Activated naive CD4-positive, alpha-beta T cell (primary cell): Measurements from ENCODE around the gene SPECC1.
"Not testable (repeated sequence)": the region's sequence is repeated elsewhere in the genome, so short reads cannot be mapped to it uniquely, and the experiment has no call there.

Experiments used
- DNase-seq, 4 experiments: peaks; one replicate each; lab custom pipeline; 2025; lab: John Stamatoyannopoulos, UW

The SPECC1 gene

DNA sequence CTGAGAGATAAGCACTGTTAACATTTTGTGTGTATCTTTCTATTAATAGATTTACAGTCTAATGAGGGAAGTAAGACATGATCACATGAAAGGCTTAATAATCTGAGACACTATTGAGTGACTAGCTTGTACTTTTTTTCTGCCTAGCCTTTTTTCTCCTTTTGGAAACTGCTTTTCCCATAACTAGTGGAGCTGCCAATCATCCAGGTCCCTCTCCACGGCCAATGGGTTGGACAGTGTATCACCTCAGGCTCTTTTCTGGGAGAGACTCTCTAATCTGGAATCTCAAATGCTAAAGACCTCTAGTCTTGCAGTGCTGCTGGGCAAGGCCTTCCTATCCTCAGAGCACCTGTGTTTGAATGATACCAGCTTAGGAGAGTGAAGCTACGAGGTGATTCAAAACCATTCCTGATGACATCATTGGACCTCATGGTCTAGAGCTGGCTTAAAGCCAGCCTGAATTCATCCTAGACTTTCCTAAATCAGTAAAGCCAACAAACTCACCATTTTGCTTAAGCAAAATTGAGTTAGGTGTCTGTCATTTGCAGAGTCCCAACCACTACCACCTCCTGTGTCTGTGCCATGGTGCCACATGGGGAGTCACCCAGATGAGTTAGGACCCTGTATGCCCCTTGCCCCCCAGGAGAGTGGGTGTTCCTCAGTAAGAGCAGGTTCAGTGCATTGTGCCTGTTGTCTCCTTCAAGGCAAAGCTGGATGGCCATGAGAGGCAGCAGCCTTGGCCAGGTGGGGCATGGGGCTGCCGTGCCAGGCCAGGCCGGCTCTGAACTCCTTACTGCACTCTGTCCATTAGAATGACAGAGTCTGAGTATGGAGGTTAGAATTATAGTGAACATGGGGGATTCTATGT lies 62.9 kb downstream of the SPECC1 start:
- no peak for DNase-seq

DNA sequence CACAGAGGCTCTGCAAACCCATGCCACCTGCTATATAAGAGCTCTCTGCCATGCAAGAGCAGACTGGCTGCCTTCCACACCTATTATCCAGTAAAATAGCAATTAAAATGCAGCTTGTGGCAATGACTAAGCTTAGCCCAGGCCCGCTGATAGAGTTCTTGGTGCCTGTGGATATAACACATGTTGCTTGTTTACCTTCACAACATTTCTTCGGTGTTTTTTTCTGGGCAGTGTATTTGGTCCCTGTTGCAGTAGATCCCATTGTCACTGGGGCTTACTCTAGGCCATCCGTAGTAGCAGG lies 63.5 kb downstream of the SPECC1 start:
- no peak for DNase-seq

DNA sequence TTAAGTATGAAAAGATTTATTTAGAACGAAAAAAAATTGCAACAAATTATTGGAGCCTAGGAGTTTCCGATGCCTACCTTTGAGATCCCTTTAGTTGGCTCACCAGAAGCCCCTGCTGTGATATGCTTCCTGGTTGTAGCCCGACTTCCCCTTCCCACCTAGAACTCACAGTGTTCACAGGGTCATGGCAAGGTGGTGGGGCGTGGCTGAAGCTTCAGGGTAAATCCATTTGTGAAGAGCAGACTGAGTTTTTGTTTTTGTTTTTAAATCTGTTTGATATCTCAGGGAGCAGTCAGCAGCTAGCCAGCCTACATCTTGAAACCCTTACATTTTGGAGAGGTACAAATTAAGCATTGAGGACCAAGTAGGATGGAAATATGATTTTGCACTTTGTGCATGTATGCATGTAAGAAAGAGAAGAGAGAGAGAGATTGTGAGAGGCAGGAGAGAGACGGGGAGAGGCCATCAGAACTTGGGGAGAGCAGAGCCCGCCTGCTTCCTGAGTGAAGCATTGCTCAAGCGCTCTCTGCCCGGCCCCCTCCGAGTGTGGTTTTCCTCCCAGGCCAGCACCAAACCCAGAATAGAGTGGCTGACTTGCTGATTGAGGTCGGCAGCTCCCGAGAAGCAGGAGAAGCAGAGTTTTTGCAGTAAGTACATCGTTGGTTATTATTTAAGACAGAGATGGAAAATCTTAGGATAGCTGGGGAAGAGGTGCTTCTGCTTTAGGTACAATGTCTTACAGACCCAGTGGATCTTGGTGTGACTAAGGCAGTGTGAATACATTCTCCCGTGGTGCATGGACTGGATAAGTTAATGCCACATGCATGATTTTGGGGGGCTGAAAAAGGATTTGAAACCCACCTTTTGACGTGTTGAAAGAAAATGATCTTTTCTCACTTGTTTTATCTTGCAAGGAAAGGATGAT lies 64.2 kb downstream of the SPECC1 start:
- peak in 1 of 4 experiments; percentile 14 for DNase-seq

DNA sequence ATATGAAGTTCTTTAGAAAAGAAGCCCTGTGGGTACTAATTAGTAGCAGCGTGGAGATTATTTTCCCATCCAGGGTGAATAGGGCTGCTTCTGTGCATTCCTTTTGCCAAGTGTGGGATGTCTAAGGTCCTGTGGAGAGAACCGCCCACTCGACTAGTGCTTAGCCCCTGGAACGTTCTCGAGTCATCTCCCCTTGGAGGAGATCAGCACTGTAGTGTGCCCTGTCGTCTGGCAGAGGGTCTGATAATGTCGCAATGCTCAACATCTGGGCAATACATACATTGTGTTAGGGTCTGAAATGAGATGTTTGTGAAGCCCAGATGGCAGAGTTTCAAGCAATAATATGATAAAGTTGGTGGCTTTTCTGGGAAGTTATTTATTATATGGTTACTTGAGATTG lies 64.8 kb downstream of the SPECC1 start:
- no peak for DNase-seq

DNA sequence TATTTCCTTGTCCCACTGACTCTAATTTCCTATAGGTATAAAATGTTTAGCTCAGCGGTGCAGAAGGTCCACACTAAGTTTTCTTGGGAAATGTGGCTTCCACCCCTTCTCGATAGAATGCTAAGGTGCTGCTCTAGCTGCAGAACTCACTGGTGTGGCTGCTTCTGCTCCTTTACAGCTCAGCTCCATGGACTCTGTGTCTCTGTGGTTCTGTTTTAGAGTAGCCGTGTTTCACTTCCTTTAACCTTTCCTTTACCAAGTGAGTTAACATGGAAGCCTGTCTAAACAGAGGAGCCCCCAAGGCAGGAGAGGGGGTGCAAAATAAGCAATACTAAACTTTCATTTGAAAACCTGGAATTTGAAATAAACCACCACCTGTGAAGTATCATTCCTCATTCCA lies 65.3 kb downstream of the SPECC1 start:
- no peak for DNase-seq

DNA sequence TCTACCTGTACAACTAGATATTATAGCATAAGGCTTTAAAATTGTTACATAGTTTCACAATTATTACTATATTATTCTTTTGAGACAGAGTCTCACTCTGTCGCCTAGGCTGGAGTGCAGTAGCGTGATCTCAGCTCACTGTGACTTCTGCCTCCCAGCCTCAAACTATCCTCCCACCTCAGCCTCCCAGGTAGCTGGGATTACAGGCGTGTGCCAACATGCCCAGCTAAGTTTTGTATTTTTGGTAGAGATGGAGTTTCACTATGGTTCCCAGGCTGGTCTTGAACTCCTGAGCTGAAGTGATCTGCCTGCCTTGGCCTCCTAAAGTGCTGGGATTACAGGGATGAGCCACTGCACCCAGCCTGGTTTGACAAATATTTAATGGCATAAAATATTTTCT lies 67.0 kb downstream of the SPECC1 start:
- DNase-seq = not testable (repeated sequence)

DNA sequence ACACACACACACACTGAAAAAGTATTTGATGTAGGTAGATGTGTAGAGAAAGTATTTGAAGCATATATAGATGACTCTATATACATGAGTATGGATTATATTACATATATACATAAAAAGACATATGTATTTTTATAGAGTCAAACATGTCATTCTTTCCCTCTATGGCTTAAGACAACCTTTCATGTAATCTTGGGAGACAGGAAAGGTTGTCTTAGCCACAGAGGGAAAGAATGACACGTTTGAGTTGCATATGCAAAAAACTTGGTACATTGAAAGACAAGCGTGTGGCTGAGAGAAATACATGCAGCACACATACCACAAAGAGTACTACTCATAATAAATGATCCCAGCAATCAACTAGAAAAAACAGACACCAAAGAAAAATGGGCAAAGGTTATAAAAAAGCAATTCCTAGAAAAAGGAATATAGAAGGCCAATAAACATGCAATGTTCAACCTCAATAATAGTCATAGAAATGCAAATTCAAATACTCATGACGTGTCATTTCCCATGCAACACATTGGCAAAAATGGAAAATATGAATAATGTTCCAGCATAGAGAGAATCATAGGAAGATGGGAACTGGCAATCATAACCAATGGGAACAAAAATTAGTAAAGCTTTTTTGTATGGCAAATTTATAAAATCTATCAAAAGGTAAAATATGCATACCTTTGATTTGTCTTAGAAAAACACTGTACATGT lies 69.0 kb downstream of the SPECC1 start:
- DNase-seq = no peak

DNA sequence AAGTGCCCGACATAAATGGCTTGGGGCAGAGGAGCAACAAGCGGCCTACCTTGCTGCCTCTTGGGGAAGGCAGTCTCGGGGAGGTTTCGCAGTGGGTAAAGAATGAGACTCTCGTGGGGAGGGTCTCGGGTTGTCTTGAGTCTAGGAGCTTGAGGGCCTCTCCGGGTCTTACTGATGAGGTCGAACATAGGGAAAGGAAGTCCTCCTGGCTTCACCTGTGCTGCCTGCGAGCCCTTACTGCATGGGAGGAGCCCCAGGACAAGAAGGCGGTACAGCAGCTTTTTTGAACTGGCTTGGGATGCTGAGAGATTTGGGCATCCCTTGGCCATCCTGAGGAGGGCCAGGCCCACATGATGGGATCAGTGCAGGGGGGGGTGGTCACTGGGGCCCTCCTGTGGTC lies 71.4 kb downstream of the SPECC1 start:
- no peak for DNase-seq

DNA sequence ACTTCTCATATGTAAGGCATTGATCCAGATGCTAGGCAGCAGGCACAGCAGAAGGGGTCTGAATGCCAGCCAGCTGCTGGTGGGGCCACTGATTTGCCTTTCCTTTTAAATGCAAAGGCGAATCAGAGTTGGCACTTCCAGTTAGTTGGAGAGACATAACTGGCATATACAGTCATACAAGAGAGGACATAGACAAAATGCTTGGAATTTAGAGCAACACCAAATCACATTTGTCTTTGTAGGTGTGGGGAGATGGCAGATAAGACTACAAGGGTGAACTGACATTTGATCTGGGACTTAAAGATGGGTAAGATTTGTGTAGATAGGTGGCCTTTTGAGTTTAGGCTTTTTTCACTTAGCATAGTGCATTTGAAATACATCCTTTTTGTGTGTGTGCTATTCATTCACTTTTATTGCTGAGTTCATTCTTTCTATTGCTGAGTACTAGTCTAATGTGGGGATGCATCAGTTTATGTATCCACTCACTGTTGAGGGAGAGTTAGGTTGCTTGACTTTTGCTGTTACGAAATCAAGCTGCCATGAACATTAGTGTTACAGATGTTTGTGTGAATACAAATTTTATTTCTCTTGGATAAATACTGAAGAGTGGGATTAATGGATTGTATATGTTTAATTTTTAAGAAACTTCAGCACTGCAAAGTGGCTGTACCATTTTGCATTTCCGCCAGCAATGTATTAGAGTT lies 74.1 kb downstream of the SPECC1 start:
- DNase-seq = no peak

DNA sequence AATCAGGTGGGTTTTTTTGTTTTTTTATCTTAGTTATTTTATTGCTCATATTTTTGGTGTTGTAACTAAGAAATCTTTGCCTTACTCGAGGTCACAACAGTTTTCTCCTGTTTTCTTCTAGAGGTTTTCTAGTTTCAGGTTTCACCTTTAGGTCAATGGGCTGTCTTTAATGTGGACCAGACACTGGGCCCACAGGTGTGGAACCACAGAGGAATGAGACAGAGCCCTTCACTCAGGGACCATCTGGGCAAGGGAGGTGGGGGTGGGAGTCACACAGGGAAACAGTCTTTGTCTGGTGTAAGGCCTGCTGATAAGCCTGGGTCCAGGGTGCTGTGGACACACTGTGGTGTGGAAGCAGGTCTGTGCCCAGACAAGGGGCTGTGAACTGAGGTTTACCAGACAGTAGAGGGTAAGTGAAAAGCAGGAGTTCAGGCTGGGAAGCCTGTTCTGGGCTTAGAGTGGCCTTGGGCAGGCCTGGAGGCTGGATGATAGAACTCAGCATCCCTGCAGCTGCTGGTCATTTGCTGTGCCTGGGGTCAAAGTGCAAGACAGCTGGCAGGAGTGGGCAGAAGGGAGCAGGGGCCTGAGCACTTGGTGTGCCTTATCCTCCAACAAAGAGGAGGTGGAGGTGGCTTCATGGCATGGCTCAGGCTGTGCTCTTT lies 75.6 kb downstream of the SPECC1 start:
- no peak for DNase-seq

DNA sequence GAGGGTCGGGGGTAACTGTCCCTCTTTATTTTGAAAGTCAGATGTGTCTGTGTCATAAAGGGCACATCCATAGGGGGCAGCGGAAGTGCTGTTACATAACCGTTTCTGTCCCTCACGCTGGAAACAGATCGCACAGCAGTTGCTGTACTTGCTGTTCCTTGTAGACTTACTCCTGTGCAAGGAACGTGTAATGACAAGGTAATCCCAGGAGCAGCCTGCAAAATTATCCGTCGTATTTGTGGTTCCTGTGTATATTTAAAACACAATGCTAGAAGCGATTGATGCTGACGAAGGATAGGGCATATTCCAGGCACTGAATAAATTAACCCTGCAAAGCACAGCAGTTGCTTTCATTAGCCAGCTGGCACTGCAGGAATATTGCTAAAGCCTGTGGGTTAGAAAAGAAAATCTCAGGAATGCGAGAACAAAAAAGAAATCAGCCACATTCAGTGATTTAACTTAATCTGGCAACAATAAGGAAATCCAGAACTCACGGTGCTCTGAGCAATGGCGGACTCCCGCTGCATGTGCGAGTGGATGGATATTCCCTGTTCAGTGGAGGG lies 76.2 kb downstream of the SPECC1 start:
- DNase-seq = no peak

DNA sequence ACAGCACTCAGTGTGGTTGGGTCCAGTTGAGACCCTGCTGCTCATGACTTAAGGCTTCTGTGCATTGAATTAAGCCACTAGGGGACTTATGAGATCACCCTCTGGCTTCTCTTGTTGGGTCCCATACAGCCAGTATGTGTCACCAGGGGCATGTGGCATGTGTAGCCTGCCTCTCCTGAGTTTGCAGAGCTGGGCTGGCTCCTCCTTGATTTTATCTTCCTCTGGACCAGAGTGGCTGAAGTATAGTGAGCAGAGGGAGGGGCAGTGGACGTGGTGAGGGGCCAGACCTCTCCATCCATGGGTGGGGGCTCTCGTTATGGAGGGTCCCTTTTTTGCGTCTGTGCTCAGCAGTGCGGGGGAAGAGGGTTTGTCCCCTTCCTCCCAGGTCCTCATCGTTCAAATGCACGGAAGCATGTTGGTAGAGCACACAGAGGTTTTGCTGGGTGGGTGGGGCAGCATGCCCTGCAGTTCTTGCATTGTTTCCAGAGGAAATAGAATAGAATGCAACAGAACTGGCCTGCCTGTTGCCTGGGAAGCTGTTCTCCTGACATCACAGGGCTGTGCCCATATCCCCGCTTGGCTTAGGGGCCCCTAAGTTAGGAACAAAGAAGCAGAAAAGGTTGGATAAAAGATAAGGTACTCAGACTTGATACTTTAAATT lies 77.4 kb downstream of the SPECC1 start:
- no peak for DNase-seq

DNA sequence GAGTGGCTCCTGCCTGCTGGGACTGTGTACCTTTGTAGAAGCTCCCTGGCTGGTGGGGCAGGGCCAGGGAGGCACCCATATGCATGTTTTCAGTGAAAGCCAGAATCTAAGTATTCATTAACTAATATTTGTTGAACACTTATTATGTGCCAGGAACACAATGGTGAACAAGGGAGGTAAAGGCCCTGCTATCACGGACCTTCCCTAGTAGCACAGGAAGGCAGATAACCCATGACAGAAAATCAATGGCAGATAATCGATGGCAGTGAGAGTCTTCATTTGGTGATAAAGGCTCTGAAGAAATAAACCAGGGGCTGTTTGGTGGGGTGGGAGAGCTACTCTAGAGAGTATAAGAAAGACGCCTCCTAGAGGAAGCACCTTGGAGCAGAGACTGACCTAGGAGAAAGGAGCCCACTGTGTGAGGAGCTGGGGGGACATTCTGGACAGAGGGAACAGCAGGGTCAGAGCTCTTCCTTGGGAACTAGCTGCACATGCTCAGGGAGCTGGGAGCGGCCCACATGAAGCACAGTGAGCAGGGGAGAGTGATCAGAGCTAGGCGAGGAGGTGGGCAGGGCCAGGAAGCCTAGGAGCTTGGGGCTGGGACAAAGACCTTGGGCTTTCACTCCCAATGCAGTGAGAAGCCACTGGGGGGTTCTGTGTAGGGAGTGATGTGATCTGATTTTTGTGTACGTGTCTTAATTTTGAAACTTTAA lies 78.5 kb downstream of the SPECC1 start:
- DNase-seq = no peak

DNA sequence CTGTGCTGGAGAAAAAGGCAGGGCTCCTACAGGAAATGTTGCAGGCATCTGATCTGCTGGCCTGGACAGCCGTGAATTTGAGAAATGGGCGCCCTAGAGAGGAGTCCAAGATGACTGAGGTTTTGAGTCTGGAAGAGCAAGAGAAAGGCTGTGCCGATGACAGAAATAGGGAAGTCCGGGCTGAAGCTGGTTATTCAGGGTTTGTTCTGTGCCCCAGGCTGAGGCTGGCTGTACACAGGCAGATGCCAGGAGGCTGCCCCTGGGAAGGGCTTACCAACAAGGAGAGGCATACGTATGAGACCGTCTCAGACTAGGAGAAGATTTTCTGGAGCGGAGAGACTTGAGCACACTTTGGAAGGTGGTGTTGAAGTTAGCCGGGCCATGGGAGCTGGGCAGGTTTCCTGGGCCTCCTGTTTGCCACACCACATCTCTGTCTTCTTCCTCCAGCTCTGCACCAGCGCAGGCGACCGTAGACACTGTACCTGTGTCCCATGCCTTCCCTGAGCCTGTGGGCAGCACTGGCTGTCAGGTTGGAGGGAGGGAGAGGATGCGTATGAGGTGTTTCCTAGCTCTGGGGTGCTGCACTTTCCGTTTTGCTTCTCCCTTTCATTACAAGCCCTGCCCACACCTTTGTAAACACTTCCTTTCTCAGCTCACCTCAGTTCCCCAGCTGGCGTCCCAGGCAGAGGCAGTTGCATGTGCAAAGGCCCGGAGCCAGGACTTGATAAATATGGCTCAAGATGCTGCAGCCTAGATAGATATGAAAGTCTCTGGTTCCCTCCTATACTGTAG lies 80.8 kb downstream of the SPECC1 start:
- DNase-seq = no peak

DNA sequence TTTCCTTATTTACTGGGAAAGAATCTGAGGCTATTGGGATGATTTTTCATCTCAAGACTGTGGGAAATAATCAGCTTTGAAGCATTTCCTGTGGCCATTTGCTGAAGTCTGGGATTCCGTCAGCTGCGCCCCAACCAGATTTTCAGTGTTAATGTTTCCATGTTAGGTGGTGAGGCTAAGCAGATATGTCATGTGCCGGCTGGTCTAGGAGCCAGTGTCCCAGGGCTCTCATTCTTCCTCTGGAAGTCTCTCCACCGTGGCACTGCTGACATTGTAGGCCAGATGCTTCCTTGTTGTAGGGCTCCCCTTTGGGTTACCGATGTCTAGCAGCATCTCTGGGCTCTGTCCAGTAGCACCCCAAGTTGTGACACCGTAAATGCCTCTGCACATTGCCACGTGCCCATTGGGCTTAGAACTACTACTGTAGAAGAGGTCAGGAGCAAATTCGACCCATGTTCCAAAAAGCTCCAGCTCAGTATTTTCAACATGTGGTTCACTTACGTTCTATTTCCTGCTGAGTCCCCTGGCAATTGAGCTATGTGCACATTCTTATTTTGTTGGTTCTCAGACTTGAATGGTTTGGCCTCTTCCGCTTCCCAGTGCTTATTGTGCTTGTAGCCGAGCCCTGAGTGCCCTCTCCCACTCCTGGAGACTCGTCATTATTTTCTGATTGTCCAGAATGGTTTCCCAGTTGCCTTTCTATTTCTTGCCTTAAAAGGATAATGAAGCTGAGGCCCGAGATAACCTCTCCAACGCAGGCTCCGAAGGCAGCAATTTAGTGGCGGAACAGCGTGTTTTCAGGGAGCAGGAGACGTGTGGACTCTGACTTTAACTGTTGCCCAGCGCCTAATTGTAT lies 82.2 kb downstream of the SPECC1 start:
- DNase-seq = no peak

DNA sequence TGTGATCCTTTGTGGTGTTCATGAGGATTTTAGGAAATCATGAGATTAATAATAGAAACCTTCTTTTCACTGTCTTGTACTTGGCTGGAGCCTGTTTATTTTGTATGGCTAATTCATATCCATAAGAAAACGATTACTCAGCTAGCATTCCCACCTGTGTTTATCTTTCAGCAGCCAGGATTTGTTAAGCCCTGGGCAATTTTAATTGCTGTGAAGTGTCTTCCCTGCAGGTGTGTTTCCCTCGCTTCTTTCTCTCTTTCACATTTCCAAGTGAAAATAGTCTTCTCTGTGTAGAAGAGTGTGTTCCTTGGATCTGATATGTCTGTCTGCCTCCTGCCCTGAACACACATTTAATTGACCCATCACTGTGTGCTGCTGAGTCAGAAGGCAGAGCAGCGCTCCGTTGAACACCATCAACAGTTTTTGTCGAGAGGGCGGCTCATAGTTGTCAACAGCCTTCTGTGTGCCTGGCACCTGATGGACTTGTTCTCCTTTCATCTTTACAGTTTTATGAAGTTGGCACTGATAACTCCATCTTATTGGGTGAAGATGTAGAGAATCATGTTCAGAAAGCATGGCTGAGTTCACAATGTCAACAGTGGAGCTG lies 83.2 kb downstream of the SPECC1 start:
- no peak for DNase-seq

DNA sequence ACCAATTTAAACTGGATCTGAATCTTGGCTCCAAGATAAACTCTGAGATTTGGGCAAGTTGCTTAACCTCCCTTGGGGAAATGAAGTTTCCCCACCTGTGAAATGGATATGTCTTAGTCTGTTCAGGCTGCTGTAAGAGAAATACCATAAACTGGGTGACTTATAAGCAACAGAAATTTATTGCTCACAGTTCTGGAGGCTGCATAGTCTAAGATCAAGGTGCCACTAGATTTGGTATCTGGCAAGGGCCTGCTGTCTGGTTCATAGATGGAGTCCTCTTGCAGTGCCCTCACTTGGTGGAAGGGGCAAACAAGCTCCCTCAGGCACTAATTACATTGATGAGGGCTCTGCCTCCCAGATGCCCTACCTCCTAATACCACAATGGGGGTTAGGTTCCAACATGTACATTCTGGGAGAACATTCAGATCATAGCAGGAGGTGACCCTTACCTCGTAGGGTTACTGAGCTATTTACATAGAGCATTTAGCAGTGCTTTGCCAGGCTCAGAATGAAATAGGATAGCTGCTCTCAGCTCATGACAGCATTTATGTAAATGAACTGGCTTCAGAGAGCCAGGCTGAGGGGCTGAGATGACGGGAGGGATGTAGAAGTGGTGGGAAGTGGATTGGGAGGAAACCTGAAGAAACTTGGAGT lies 83.9 kb downstream of the SPECC1 start:
- DNase-seq = no peak
